SK-N-SH (cell line): Measurements from ENCODE around the gene IFIT1B. TPM values are rescaled to one million over a fixed set of nuclear protein-coding genes. Genes with fewer than 3 reads are reported as not detected.

ENCODE experiments used
- CTCF ChIA-PET: fragments of 300-600, 350-600 bp; formaldehyde crosslinking; extraction: SDS; loops from one replicate; lab custom pipeline; 2021; lab: Yijun Ruan, JAX
- POLR2A ChIA-PET: fragments of 350-600 bp; sonication (Branson Sonifier 250); formaldehyde crosslinking; extraction: SDS; loops from one replicate; lab custom pipeline; 2020; ENCODE audit warnings: antibody characterized with exemption, inconsistent platforms; lab: Yijun Ruan, JAX
- DNase-seq: peaks from one replicate; pipeline ENCODE4 v3.0.0; 2012
- H2AFZ ChIP-seq: fragments of 200-600 bp; sonication (generic); 2 replicates; pipeline ENCODE4 v1.8.1; 2016; ENCODE audit warnings: antibody characterized with exemption, mild to moderate bottlenecking, low read depth
- H3F3A ChIP-seq: fragments of 200-600 bp; sonication (generic); replicated peaks from 2 replicates; pipeline ENCODE3; 2016; ENCODE audit warnings: antibody characterized with exemption, mild to moderate bottlenecking; ENCODE audit not compliant: insufficient read depth
- H3K27ac ChIP-seq, 2 experiments: fragments of 200-500 bp in 1 of 2; fragments of 200-600 bp in 1 of 2; sonication (Bioruptor generic) in 1 of 2; sonication (generic), shearing (Covaris generic) in 1 of 2; 2 replicates each; pipeline versions ENCODE4 v1.5.1 to v1.6.1; 2014 to 2016; ENCODE audit warnings: low read depth in 2 of 2, inconsistent platforms in 1 of 2, low read length in 1 of 2, mild to moderate bottlenecking in 1 of 2, mixed read lengths in 1 of 2
- H3K27me3 ChIP-seq: fragments of 200-600 bp; sonication (generic), shearing (Covaris generic); 2 replicates; pipeline ENCODE4 v1.6.1; 2016; ENCODE audit warnings: mixed run types; ENCODE audit not compliant: insufficient read depth
- H3K36me3 ChIP-seq, 2 experiments: fragments of 200-500 bp in 1 of 2; fragments of 200-600 bp in 1 of 2; sonication (Bioruptor generic) in 1 of 2; sonication (generic) in 1 of 2; replicated peaks in 1 of 2; 2 replicates each; pipeline versions ENCODE3 to v1.5.1; 2014 to 2016; ENCODE audit warnings: low read length in 1 of 2, mild to moderate bottlenecking in 1 of 2; ENCODE audit not compliant: insufficient read depth in 2 of 2, control insufficient read depth in 1 of 2
- H3K4me1 ChIP-seq, 2 experiments: fragments of 200-500 bp in 1 of 2; fragments of 200-600 bp in 1 of 2; sonication (Bioruptor generic) in 1 of 2; sonication (generic), shearing (Covaris generic) in 1 of 2; 2 replicates each; pipeline versions ENCODE4 v1.5.1 to v1.6.1; 2014 to 2016; ENCODE audit warnings: low read depth in 1 of 2, low read length in 1 of 2, mixed run types in 1 of 2; ENCODE audit not compliant: insufficient read depth in 2 of 2, control insufficient read depth in 1 of 2
- H3K4me2 ChIP-seq: fragments of 200-600 bp; sonication (generic), shearing (Covaris generic); 2 replicates; pipeline ENCODE4 v1.6.1; 2017; ENCODE audit warnings: mixed run types
- H3K4me3 ChIP-seq, 2 experiments: fragments of 200-500 bp in 1 of 2; fragments of 200-600 bp in 1 of 2; sonication (Bioruptor generic) in 1 of 2; sonication (generic), shearing (Covaris generic) in 1 of 2; 2 replicates each; pipeline versions ENCODE4 v1.5.1 to v1.8.1; 2014 to 2016; ENCODE audit warnings: low read depth in 2 of 2, inconsistent platforms in 1 of 2, low read length in 1 of 2, mild to moderate bottlenecking in 1 of 2, mixed read lengths in 1 of 2, moderate library complexity in 1 of 2
- H3K79me2 ChIP-seq: fragments of 200-600 bp; sonication (generic); 2 replicates; pipeline ENCODE4 v1.8.1; 2017; ENCODE audit warnings: mild to moderate bottlenecking; ENCODE audit not compliant: insufficient read depth
- H3K9ac ChIP-seq: fragments of 200-600 bp; sonication (generic); 2 replicates; pipeline ENCODE4 v1.6.1; 2017; ENCODE audit warnings: mixed run types
- H3K9me2 ChIP-seq: fragments of 200-600 bp; sonication (generic); 2 replicates; pipeline ENCODE4 v1.6.1; 2017; ENCODE audit warnings: mixed run types
- H3K9me3 ChIP-seq: fragments of 200-600 bp; sonication (generic); 2 replicates; pipeline ENCODE4 v1.6.1; 2017; ENCODE audit warnings: mixed run types, mild to moderate bottlenecking, moderate library complexity
- H4K20me1 ChIP-seq: fragments of 200-600 bp; sonication (generic); 2 replicates; pipeline ENCODE4 v1.6.1; 2017; ENCODE audit warnings: mild to moderate bottlenecking, mixed run types; ENCODE audit not compliant: insufficient read depth
- CHD2 ChIP-seq: fragments of 150-350 bp; IDR thresholded peaks from 2 replicates; pipeline ENCODE4 v1.6.1; 2018; ENCODE audit warnings: low read length; ENCODE audit not compliant: partially characterized antibody
- EP300 ChIP-seq, 2 experiments: IDR thresholded peaks; 2 replicates each; pipeline versions ENCODE4 v1.4.0 to v1.6.1; 2012; ENCODE audit warnings: borderline replicate concordance in 1 of 2, low read depth in 1 of 2, low read length in 1 of 2
- FOSL2 ChIP-seq: IDR thresholded peaks from 2 replicates; pipeline ENCODE4 v1.4.0; 2012; ENCODE audit warnings: low read depth, mild to moderate bottlenecking, moderate library complexity, borderline replicate concordance
- GATA2 ChIP-seq: sonication (generic); formaldehyde crosslinking; IDR thresholded peaks from 2 replicates; pipeline ENCODE4 v1.5.0; 2020; ENCODE audit warnings: mild to moderate bottlenecking, missing genetic modification reagents
- JUND ChIP-seq: IDR thresholded peaks from 2 replicates; pipeline ENCODE4 v1.4.0; 2012
- MAX ChIP-seq: IDR thresholded peaks from 2 replicates; pipeline ENCODE4 v1.4.0; 2012; ENCODE audit warnings: low read depth
- MXI1 ChIP-seq: IDR thresholded peaks from 2 replicates; pipeline ENCODE4 v1.6.1; 2012; ENCODE audit warnings: mild to moderate bottlenecking, low read depth, low read length, improper control_type of control experiment
- NRF1 ChIP-seq: IDR thresholded peaks from 2 replicates; pipeline ENCODE4 v1.6.1; 2012; ENCODE audit warnings: low read depth, mild to moderate bottlenecking, low read length
- POLR2AphosphoS5 ChIP-seq: IDR thresholded peaks from 2 replicates; pipeline ENCODE4 v1.6.1; 2012; ENCODE audit warnings: low read depth, low read length
- RAD21 ChIP-seq: IDR thresholded peaks from 2 replicates; pipeline ENCODE4 v1.6.1; 2012; ENCODE audit warnings: mild to moderate bottlenecking, low read length
- RCOR1 ChIP-seq: fragments of 150-350 bp; IDR thresholded peaks from 2 replicates; pipeline ENCODE4 v1.6.1; 2017; ENCODE audit warnings: antibody characterized with exemption, low read length
- RFX5 ChIP-seq: IDR thresholded peaks from 2 replicates; pipeline ENCODE4 v1.6.1; 2012; ENCODE audit warnings: mild to moderate bottlenecking, improper control_type of control experiment, low read length
- SMC3 ChIP-seq: IDR thresholded peaks from 2 replicates; pipeline ENCODE4 v1.6.1; 2012; ENCODE audit warnings: low read depth, low read length, improper control_type of control experiment
- TCF12 ChIP-seq: IDR thresholded peaks from 2 replicates; pipeline ENCODE4 v1.4.0; 2012
- YY1 ChIP-seq: IDR thresholded peaks from 2 replicates; pipeline ENCODE4 v1.4.0; 2012; ENCODE audit warnings: low read depth, mild to moderate bottlenecking
- WGBS: methylation state at CpG from one replicate; pipeline ENCODE4 v1.1.6; 2017; ENCODE audit warnings: low lambda C conversion rate; 5-methylcytosine and 5-hydroxymethylcytosine counted together
- polyA plus RNA-seq, 3 experiments: library from polyadenylated mRNA; depleted of rRNA; stranded (reverse); fragments of >200 nt; gene quantifications; 2 replicates each; pipeline ENCODE4 v1.2.3, GENCODE V29; 2012

Gene IFIT1B
- polyA plus RNA-seq, 1 of the 3 experiments (the other 2 are of a cell fraction), result 0.03 TPM

- no peak for TF ChIP-seq CHD2
- no peak for TF ChIP-seq EP300 (IDR thresholded peaks at IDR 0.05; ENCODE audit: borderline replicate concordance in 1 of 2, low read depth in 1 of 2, low read length in 1 of 2)
- TF ChIP-seq MXI1, result no peak
- TF ChIP-seq JUND, result no peak
- no peak for TF ChIP-seq GATA2 (CRISPR knock-in tag)
- TF ChIP-seq RAD21, result no peak
- TF ChIP-seq RCOR1, result no peak
- WGBS, result 95% methylated on average over 7 of the region's 7 CpGs
- Histone ChIP-seq H3K4me1 (peaks cover 3 to 6% of the 10 kb centered on the region in 2 experiments; a peak in 3 of 4 replicates), H3K79me2 (peaks cover 17% of the 10 kb centered on the region), H3K9ac (no peak overlapping the region), H3K4me3 (peak overlapping the region in 1 of 2 experiments; percentile 72; a peak in 1 of 4 replicates), H3K9me2 (no peaks in the 10 kb centered on the region), H4K20me1 (no peaks in the 10 kb centered on the region), H3K4me2 (peak overlapping the region; percentile 77; the same call in 1 of the 2 replicates), H3K27me3 (no peaks in the 10 kb centered on the region), H2AFZ (peak overlapping the region; percentile 99), H3F3A (peaks cover 10% of the 10 kb centered on the region), H3K36me3 (peaks cover under 1 to 15% of the 10 kb centered on the region in 2 experiments), H3K9me3 (no peaks in the 10 kb centered on the region), H3K27ac (peak overlapping the region in 1 of 2 experiments; percentile 85; a peak in 1 of 4 replicates)
- no peak for DNase-seq
- ChIA-PET CTCF (interaction anchor here (0.7 to 1.7 kb wide), 2 partner anchors 24 to 737 kb away, joined by 3 to 6 read pairs; no protein-coding TSS in a partner anchor), POLR2A (no interaction called here)
These were observed 35.6 kb downstream of the IFIT1B start for GRCh38 chr10:89413398-89413912.

- peaks cover 6 to 8% of the 10 kb centered on the region in 2 experiments; a peak in 3 of 4 replicates for H3K4me1 ChIP-seq
- peak within 1 kb of the TSS; percentile 80 for H3K9ac ChIP-seq
- peaks cover 10% of the 10 kb centered on the region for H3F3A ChIP-seq
- H3K27me3 ChIP-seq, result no peaks in the 10 kb centered on the region
- H3K27ac ChIP-seq, result peak within 1 kb of the TSS; percentile 85 to 92
- no peaks in the 10 kb centered on the region for H3K9me3 ChIP-seq
- peak within 1 kb of the TSS; percentile 72 to 77 for H3K4me3 ChIP-seq
- CTCF ChIA-PET, result interaction anchor here (0.7 to 1.7 kb wide), 3 partner anchors 25 to 737 kb away, joined by 3 to 6 read pairs (median 3); no protein-coding TSS in a partner anchor
- POLR2A ChIA-PET, result interaction anchor here (0.9 to 1.6 kb wide), 2 partner anchors 131 to 163 kb away, joined by 3 read pairs; partner anchors contain the start of gene LIPA
- TF ChIP-seq TCF12, result no peak
- TF ChIP-seq POLR2AphosphoS5, result 0 out of 2 replicates have a peak, but pooled peaks have one; percentile 21
- TF ChIP-seq MAX, result 0 out of 2 replicates have a peak, but pooled peaks have one; percentile 11
- TF ChIP-seq YY1, result 0 out of 2 replicates have a peak, but pooled peaks have one; percentile 46
- TF ChIP-seq NRF1, result peak; percentile 80
- TF ChIP-seq CHD2, result peak; percentile 31
- TF ChIP-seq SMC3, result 0 out of 2 replicates have a peak, but pooled peaks have one; percentile 9
- no peak for TF ChIP-seq FOSL2
- TF ChIP-seq RFX5, result no peak
- TF ChIP-seq MXI1, result peak; percentile 55
- TF ChIP-seq RAD21, result peak; percentile 29; the same call in 1 of the 2 replicates
- H3K36me3 ChIP-seq, result peaks cover 8 to 20% of the 10 kb centered on the region in 2 experiments
- 2% methylated on average over 48 of the region's 48 CpGs for WGBS
- H3K4me2 ChIP-seq, result peak within 1 kb of the TSS; percentile 77
- H3K79me2 ChIP-seq, result peaks cover 17% of the 10 kb centered on the region
- peak; percentile 91 for DNase-seq
- no peaks in the 10 kb centered on the region for H3K9me2 ChIP-seq
- no peaks in the 10 kb centered on the region for H4K20me1 ChIP-seq
- peak within 1 kb of the TSS; percentile 99 for H2AFZ ChIP-seq
These were observed 36.5 kb downstream of the IFIT1B start, which contains the start of gene IFIT5 for GRCh38 chr10:89414146-89414878. IFIT5 (plus strand) TSS chr10:89414568; CDS start chr10:89414799, 231 bp downstream.
